OCI-M1 (cell line): ENCODE measurements around the gene CILP2.

Source experiments
- DNase-seq: peaks from one replicate; lab custom pipeline; 2025; lab: John Stamatoyannopoulos, UW

CILP2 gene, protein sequence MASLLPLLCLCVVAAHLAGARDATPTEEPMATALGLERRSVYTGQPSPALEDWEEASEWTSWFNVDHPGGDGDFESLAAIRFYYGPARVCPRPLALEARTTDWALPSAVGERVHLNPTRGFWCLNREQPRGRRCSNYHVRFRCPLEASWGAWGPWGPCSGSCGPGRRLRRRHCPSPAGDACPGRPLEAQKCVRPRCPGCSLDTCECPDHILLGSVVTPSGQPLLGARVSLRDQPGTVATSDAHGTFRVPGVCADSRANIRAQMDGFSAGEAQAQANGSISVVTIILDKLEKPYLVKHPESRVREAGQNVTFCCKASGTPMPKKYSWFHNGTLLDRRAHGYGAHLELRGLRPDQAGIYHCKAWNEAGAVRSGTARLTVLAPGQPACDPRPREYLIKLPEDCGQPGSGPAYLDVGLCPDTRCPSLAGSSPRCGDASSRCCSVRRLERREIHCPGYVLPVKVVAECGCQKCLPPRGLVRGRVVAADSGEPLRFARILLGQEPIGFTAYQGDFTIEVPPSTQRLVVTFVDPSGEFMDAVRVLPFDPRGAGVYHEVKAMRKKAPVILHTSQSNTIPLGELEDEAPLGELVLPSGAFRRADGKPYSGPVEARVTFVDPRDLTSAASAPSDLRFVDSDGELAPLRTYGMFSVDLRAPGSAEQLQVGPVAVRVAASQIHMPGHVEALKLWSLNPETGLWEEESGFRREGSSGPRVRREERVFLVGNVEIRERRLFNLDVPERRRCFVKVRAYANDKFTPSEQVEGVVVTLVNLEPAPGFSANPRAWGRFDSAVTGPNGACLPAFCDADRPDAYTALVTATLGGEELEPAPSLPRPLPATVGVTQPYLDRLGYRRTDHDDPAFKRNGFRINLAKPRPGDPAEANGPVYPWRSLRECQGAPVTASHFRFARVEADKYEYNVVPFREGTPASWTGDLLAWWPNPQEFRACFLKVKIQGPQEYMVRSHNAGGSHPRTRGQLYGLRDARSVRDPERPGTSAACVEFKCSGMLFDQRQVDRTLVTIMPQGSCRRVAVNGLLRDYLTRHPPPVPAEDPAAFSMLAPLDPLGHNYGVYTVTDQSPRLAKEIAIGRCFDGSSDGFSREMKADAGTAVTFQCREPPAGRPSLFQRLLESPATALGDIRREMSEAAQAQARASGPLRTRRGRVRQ

DNA sequence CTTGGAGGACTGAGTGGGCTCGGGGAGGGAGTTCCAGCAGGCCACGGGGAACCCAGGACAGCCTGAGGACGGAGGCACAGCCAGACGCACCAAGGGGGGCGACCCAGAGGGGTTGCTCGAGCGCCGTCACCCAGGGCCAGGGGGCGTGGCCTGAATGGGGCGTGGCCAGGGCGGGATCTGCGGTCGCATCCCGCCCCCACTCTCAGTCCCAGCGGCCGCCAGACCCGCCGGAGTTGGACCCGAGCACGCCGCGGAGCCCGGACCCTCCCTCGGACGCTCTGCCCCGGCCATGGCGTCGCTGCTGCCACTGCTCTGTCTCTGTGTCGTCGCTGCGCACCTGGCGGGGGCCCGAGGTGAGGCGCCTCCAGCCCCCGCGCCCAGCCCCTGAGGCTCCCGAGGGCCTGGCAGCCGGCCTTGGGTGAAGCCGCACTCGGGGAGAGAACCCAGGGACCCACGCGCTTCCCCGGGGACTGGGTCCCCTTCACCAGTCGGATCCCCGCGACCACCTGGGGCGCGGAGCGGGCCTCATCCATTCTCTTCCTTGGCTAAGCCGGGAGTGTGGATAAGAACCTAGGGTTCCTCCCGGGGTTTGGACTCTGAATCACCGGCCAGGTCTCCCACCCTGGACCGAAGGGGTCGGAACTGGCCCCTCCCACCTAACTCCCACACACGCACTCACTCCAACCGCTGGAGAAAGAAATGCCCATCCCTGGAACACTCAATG lies at the start of gene CILP2:
Gene CILP2, plus strand, starts transcription at position 205 of the 724 bp plus-strand sequence. Its CDS starts 85 bp downstream, at position 290.
- DNase-seq: no peak

DNA sequence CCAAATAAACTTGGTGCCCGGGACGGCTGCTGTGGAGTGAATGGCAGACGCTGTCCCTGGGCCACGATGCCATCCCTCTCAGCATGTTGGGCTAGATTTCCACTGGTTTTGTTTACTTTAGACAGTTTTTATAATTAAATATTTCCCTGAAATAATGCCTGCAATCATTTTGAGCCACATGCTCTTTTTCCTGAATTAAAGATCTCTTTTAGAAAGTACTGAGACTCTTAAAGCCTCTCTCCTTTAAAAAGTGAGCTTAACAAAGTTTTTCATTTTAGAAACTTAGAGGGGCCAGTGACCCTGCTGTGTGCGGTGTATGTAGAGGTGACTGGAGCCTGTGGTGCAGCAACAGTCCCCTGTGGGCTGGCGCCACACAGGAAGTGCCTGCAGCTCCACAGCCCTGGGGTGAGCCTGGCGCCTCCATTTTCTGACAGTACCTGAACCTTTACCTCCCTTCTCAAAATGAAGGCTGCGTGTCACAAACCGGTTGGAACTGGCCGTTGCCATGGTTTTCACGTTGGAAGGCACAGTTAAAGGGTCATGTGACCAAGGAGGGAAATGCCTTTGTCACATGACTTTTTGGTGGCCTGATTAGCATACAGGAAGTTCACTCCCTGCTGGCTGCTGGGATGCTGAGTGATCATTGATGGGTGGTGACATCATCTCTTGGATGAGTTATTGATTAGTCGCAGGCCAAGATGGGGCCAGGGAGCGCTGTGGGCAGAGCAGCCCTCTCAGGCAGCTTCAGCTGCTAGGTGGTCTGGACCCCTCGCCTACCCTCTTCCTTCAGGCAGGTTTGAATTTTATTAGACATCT lies 49.0 kb upstream of the CILP2 start:
- peak; percentile 100 for DNase-seq

DNA sequence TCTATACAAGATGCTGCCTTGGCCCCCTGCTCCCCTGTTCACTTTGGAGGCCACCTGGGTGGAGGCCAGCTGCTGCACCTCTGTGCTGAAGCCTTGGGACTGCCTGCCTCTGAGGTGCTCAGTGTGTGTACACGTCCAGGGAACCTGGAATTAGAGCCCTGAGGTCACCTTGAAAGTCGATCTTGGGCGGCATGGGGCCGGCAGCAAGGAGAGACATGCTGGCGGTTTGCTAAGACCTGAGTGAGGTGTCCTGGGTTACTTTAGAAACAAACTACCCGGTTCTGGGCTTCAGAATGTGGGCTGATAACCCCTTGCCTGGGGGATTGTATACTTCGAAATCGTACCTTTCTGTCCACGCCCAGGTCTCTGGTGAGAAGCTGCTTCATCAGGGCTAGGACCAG lies 48.3 kb upstream of the CILP2 start:
- no peak for DNase-seq

DNA sequence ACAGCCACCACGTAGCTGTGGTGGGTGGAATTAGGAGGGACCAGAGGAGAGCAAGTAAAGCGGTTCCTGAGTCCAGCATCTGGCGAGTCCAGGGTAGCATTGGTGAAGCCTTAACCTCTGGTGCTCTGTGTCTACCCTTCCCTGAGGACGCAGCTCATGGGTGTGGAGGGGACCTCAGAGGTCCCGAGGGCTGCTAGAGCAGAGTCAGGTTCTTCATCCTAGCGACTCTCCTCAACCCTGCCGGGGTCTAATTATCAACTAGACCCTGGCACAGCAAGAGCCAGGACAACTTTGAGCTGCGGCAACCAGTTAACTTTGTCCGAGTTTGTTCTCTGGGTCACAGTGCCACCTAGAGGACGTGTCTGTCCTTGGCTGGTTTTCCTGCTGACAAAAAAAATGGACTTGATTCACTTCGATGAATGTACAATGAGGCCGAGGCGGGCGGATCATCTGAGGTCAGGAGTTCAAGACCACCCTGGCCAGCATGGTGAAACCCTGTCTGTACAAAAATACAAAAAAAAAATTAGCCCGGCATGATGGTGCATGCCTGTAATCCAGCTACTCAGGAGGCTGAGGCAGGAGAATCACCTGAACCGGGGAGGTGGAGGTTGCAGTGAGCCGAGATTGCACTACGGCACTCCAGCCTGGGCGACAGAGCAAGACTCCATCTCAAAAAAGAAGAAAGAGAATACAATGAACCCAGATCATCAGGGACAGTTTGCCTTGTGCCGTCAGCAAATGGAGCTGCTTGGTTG lies 47.7 kb upstream of the CILP2 start:
- peak; percentile 99 for DNase-seq

DNA sequence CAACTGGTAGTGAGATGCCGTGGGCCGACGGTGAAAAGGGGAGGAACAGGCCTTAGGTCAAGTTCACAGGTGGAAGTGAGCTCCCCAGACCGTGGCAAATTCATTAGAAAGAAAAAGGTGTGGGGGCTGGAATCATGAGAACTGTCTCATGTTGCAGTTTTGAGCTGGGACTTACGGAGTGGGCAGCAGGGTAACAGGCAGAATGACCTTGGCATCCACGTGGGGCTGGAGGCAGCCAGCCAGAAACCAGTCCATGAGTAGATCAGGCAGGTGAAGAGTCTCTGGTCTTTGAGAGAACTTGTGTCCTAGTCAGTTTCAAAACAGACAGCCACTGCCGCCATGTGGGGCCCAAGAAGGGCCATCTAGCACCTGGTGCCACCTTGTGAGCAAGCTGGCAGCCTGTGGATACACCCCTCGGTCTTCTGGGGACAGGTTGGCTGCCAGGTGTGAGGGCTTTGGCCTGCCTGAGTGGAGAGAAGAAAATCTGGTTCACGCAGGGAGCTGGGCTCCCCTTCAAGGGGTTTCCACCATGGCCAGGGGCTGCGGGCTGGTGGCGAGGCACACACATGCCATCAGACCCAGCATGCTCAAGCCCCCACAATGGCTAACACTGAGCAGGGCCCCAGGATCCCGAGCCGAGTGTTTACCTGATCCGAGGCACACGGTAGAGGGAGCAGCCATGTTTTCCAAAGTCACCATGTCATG lies 46.6 kb upstream of the CILP2 start:
- no peak for DNase-seq

DNA sequence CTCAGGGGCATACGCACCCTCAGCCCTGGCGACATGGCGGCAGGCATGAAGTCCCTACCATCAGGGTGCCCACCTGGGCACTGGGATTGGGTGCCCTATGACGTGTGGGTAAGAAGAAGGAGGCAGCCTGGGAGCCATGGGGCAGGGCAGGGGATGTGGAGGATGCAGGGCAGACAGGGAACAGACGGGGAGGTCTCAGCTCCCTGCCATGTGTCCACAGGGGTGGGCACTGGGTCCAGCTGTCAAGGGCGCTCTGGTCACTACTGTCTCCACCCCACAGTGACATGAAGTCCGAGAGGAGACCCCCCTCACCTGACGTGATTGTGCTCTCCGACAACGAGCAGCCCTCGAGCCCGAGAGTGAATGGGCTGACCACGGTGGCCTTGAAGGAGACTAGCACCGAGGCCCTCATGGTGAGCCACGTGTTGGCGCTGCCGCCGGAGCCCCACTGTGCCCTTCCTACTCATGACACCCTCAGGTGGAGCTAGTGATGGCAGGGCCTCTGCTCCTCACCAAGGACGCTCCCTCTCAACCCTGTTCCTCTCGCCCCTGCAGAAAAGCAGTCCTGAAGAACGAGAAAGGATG lies 45.9 kb upstream of the CILP2 start:
- DNase-seq: no peak

DNA sequence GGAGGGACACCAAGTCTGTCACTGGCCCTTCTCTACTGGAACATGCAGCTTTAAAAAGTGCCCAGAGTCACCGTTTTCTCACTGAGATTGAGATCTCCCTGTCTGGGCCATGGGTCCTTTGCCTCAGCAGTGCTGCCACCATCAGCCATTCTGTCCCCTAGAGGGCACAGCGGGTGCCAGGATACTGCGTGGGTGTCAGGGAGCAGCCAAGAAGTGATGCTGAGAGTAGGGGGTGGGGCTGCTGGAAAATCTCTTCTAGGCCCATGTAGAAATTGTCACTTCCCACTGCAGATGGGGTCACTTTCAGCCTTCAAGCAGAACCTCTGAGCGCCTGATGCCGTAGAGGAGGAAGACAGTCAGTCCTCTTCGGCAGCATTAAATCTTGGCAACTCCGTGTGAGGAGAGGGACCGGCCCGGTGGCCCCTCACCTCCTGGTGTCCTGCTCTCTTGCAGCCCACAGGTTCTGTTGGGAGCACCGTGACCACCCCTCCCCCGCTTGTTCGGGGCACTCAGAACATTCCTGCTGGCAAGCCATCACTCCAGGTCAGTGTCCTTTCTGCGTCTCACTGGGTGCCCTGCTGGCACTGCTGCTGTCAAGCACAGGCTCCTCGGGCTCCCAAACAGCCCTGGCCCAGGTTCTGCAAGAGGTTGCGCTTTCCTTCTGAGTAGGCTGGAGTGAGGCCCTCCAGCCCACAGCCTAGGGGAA lies 44.1 kb upstream of the CILP2 start:
- DNase-seq: no peak

DNA sequence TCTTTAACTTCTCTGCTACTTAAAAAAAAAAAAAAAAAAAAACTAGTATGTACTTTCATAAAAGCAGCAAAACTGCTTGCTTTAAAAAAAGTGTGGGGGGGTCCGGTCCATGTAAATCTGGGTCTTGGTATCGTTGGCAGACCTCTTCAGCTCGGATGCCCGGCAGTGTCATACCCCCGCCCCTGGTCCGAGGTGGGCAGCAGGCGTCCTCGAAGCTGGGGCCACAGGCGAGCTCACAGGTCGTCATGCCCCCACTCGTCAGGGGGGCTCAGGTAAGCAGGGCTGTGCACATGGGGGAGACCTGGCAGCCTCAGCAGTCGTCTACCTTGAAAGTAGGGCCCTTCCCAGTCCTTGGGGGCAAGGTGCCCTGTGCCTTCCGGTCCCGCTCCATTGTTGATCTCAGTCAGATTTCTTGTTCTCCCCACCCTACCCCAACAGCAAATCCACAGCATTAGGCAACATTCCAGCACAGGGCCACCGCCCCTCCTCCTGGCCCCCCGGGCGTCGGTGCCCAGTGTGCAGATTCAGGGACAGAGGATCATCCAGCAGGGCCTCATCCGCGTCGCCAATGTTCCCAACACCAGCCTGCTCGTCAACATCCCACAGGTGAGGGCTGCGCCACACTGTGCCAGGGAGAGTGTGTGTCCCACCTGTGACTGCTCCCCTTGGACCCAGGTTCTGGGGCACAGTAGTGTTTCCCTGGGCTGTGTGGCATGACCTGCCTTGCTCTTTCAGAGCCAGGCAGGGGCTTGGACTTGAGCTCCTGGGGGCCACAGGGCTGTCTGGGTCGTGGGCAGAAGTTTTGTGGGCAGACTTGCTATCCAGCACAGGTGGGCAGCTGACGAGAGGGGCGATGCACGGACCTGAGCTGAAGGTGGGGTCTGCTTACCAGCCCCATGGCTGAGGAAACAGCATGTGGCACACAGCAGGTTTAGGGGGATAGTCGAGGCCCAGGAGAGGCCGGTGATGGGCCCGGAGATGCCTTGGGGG lies 42.2 kb upstream of the CILP2 start:
- no peak for DNase-seq

DNA sequence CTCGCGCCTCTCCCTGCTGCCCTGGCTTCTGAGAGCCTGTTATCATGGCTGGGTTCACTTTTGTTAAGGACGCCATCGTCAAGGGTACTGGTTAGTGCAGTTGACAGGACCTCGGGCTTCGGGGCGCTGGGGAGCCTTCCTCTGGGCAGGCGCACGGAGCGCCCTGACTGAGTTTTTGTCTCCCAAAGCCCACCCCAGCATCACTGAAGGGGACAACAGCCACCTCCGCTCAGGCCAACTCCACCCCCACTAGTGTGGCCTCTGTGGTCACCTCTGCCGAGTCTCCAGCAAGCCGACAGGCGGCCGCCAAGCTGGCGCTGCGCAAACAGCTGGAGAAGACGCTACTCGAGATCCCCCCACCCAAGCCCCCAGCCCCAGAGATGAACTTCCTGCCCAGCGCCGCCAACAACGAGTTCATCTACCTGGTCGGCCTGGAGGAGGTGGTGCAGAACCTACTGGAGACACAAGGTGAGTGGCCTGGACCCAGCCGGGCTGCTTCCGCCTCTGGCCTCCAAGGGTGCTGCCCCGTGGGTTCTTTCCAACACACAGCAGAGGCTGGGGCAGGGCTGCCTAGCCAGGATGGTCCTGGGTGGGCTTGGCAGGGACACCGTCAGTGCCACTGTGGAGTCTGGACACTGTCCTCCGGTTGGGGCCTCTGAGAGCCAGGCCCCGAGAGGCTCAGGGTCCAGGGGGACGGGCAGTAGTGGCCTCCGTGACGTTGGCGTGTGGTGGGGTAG lies 39.6 kb upstream of the CILP2 start:
- DNase-seq: no peak

DNA sequence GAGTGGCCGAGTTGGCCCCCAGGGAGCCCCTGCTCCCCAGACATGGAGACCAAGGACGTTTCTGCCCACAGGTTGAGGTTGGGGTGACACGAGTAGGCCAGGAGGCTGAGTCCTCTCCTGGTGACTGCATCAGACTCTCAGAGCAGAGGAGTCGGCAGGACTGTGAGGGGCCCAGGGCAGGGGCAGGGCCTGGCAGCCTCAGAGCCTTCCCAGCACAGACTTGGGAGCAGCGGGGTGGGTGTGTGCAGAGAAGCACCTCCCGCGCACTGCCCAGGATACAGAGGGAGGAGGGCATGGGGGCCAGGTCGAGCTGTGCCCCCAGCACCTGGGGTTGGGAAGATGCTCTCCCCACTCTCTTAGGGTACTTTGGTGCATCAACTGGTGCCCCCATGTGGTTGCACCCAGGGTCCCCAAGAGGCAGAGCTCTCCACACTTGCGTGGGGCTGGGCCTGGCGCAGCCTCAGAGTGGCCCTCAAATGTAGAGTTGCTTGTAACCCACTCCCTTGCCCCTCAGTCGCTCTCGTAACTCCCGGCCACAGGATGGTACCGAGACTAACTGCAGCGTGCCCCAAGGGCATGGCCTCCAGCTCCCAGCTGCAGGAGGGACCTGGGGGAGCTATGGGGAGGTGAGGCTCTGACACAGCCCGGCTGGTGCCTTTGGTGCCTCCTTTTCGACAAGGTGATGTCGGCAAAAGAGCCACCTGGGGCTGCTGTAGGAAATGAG lies 38.6 kb upstream of the CILP2 start:
- no peak for DNase-seq

DNA sequence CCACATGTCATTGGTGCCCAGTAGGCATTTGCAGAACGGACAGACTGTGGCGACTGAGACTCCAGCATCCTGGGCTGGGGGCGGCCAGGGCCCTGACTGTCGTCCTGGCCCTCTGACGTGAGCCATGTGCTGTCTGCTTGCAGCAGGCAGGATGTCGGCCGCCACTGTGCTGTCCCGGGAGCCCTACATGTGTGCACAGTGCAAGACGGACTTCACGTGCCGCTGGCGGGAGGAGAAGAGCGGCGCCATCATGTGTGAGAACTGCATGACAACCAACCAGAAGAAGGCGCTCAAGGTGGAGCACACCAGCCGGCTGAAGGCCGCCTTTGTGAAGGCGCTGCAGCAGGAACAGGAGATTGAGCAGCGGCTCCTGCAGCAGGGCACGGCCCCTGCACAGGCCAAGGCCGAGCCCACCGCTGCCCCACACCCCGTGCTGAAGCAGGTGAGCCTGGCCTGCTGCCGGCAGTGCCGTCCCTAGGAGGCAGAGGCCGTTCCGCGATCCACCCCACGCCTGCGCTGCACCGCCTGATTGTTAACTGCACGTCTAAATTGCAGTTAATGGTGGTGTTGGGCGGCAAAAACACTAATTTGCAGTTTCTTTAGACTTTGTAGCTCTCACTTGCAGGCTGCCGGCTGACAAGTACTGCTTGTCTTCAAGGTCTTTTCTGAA lies 37.0 kb upstream of the CILP2 start:
- DNase-seq: no peak

DNA sequence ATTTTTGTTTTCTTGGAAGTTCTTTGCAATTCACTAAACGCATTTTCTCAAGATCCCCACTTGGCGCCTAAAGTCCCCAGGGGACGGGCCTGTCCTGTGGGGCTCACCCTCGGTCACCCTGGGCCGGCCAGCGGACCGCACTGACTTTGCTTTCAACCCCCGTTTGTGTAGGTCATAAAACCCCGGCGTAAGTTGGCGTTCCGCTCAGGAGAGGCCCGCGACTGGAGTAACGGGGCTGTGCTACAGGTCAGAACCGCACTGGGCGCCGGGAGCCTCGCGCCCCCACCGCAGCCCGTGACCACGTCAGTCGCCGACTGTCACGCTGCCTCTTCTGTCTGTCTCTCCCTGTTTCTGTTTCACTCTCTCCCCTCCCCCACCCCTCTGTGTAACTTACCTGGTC lies 36.3 kb upstream of the CILP2 start:
- DNase-seq: no peak

DNA sequence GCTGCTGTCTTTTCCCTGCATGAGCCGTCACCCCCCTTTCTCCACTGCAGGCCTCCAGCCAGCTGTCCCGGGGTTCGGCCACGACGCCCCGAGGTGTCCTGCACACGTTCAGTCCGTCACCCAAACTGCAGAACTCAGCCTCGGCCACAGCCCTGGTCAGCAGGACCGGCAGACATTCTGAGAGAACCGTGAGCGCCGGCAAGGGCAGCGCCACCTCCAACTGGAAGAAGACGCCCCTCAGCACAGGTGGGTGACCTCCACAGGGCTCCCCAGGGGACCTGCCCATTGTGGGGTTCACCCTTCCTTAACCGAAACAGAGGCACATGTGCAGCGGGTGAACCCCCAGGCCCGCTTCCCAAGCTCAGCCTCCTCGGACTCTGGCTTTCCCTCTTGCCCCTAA lies 35.8 kb upstream of the CILP2 start:
- DNase-seq: no peak

DNA sequence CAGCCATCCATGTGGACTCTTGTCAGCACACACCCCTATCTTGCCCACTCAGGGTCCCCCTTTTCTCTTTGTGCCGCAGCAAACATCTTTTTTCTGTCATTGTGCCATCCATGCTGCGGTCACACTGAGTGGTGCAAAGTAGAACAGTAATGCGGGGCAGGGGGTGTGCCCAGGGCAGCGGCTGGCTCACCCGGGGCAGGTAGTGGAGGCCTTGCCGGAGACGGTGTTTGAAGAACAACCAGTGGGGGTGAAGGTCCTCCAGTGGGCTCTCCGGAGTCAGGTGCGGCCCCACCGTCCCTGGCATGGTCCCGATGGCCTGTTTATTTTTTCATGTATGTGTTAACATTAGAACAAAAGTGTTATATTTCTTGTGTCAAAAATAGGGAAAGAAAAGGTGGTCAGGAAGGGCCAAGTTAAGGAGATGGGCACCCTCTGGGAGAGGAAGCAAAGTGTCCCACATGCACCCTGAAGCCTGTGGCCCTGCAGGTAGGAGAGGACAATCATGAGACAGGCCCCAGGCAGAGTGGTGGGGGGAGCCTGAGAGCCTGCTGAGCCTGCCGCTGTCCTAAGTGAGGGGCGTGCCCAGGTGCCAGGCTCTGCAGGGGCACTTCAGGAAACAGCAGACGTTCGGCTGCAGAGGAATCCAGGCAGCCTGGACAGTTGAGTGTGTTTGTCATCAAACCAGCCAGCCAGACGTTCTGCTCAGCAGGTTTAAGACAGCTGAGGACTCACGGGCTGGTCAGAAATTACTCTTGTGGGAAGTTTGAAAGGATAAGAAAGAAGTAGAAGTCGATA lies 35.1 kb upstream of the CILP2 start:
- DNase-seq: peak; percentile 58
